Stimulated activated naive CD4-positive, alpha-beta T cell (primary cell): Measurements from ENCODE around the gene KRTAP4-8.
"Not testable (repeated sequence)": the region's sequence is repeated elsewhere in the genome, so short reads cannot be mapped to it uniquely, and the experiment has no call there.

Experiments used
- DNase-seq, 6 experiments: peaks; one replicate each; lab custom pipeline; 2025; lab: John Stamatoyannopoulos, UW

KRTAP4-8 gene

GRCh38 chr17:41065016-41065689 lies 32.8 kb downstream of the KRTAP4-8 start:
- not testable (repeated sequence) for DNase-seq

- DNase-seq = no peak
Observed at GRCh38 chr17:41064301-41064700, 33.6 kb downstream of the KRTAP4-8 start.

- no peak for DNase-seq
Observed at GRCh38 chr17:41063449-41063848, 34.5 kb downstream of the KRTAP4-8 start.

DNA sequence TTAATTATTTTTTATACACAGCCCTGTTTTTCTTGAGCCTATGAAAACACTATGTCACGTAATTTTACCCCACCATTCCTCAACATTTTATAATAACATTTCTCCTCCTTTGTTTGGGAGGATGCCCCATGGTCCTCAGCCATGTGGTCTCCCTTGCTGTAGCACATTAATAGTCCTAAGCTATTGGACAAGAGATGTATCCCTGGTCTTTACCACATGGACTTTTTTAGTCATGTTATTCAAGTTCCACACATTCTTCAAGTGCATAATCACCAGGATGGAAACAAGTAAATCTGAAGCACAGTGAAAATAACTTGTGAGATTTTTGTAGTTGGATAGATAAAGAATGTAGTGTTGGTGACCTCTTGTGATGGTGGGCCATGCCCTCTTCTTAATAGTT lies 36.0 kb downstream of the KRTAP4-8 start:
- DNase-seq = no peak

DNA sequence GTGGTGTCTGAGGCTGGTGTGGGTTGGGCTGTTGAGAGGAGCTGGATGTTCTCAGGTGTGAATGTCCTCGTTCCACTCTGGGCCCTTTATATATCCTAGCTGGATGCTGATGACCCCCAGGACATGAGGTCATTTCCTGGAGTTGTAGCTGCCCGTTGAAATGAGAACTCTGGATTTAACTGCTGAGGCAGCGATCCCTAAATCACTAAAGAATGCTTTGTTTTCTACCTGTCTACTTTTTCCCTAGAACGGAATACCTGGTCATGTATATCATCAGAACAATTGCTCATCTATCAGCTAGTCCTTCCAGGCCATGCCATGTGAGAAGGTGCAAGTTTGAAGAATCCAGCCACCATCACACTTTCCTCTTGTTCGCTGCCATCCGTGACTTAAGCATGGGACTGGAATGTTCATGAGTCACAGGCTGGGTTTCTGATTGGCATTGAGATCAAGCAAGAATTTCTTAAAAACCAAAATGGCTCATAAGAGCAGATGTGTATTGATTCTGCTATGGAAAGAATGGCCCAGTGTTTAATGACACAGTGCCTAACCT lies 37.8 kb downstream of the KRTAP4-8 start, which contains the start of gene KRTAP2-3:
Gene KRTAP2-3, minus strand, starts transcription at position 63 of the 553 bp plus-strand sequence. CDS start 64 bp downstream, outside the sequence.
- DNase-seq = no peak

- not testable (repeated sequence) for DNase-seq
Observed at GRCh38 chr17:41059276-41060051, 38.5 kb downstream of the KRTAP4-8 start.

DNA sequence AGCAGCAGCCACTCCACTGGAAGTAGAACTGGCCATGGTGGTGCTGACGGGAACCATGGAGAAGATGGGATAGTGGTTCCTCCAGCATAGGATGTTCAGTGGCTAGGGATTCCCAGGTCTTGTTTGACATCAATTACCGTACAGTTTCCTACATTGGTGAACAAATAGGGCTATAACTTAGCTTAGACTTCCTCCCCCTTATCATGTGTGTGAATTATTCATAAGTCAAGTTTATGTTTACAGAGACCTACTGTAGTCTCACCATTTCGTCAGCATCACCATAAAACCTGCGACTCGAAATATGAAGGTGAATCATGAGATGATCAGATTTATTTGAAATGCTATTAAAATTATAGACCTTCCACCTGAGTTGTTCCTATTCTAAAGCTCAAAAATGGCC lies 39.2 kb downstream of the KRTAP4-8 start:
- DNase-seq = no peak

DNA sequence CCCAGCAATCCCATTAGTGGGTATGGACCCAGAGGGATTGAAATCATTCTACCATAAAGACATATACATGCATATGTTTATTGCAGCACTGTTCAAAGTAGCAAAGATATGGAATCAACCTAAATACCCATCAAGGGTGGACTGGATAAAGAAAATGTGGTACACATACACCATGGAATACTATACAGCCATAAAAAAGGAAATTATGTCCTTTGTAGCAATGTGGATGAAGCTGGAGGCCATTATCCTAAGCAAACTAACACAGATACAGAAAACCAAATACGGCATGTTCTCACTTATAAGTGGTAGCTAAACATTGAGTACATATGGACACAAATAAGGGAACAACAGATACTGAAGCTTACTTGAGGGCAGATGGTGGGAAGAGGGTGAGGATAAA lies 40.4 kb downstream of the KRTAP4-8 start:
- DNase-seq = no peak

DNA sequence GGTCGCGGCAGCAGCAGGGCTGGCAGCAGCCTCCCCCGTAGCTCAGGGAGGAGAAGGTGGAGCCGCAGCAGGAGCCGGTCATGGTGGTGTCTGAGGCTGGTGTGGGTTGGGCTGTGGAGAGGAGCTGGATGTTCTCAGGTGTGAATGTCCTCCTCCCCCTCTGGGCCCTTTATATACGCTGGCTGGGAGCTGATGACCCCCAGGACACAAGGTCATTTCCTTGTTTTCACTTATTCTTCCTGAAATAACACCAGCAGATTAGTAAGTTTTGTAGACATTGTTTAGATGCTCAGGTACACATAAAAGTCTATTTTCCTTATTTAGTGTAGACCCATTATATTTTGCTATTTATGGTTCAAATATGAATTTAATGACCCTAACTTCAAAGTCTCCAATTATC lies 42.8 kb downstream of the KRTAP4-8 start, which contains the start of gene KRTAP2-2:
Gene KRTAP2-2, minus strand, starts transcription at position 101 of the 400 bp plus-strand sequence. Its CDS starts 19 bp downstream, at position 82.
- not testable (repeated sequence) for DNase-seq

DNA sequence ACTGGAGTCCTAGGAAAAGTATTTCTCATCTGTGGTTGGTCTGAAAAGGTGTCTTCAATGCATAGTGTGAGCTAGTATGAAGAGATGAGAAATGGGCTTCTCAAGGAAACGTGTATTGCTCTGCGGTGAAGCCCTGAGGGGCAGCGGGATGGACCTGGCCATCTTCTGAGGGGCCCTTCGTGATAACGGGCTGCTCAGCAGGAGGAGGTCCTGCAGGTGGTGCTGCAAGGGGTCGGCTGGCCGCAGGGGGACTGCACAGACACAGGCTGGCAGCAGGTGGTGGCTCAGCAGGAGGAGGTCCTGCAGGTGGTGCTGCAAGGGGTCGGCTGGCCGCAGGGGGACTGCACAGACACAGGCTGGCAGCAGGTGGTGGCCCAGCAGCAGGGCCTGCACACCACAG lies 43.4 kb downstream of the KRTAP4-8 start:
- DNase-seq = not testable (repeated sequence)

DNA sequence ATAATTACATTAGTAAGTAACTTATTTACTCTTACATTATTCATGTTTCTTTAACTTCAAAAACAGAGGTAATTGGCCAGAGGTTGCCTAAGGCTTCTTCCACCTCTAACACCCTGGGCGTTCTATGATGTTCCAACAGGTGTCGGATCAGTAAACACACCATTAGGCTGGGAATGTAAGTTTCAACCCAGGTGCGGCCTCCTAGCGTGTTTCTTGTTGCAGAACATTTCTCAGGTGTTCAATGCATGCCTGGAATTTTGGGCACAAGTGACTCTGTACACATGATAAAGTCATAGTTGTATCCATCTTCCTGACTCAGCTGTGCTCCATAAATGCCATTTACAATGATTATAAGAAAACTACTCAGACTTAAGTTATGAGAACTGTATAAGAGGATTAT lies 43.9 kb downstream of the KRTAP4-8 start:
- DNase-seq = no peak

DNA sequence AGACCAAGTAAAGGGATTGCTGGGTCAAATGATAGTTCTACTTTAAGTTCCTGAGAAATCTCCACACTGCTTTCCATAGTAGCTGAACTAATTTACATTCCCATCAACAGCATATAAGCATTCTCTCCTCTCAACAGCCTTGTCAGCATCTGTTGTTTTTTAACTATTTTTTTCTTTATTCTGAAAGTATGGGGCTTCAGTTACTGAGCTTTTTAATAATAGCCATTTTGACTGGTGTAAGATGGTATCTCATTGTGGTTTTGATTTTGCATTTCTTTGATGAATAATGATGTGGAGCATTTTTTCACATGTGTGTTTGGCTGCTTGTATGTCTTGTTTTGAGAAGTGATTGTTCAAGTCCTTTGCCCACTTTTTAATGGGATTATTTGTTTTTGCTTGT lies 45.4 kb downstream of the KRTAP4-8 start:
- DNase-seq = no peak

GRCh38 chr17:41049110-41049509 lies 48.8 kb downstream of the KRTAP4-8 start:
- DNase-seq = no peak

DNA sequence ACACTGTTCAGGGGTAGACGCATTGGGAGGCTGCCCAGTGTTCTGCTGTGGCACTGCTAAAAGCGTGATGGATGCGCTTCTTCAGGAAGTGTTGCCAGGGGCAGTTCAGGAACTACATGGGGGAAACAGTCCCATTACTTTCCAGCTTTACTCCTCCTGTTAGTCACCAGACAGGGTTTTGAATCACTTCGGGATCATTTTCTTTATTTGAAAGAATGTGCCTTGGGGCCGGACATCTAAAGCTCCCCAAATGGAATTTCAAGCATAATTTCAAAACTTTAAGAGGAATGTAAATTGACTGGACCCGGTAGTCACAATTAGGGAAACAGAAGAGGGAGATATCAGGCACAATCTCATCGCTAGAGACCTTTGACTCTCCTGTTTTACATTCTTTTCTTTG lies 49.5 kb downstream of the KRTAP4-8 start:
- no peak for DNase-seq
